ENCODE results near the gene SLC6A4. TPM values are rescaled to one million over a fixed set of nuclear protein-coding genes. Genes with fewer than 3 reads are reported as not detected.

SLC6A4 gene
- total and polyA plus RNA-seq, 2 donors from 2014 or later, result 0.94 to 1.1 TPM

DNA sequence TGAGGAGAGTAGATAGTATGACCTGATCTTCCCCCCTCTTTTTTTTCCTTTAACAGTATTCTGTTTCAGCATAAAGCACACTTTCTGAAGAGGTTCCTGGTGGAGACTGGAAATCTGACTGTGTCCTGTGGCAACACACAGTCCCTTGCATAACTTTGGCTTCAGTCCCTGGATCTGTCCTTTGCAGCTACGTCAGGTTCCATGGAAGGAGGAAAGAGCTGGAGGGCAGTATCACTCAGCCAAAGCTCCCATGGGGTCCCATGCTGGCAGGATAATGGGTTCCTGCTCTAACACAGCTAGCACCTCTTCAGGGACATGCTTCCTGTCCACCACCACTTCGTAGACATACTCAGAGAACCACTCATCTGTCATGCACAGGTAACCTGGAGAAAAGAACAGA is 13.3 kb upstream of the SLC6A4 start:
- DNase-seq (no peak), FAIRE-seq (no peak)
- Histone ChIP-seq H3K4me3 (ENCODE audit: low read length in 3 of 3) (no peak overlapping the region), H3K9me3 (ENCODE audit: control insufficient read depth in 2 of 3, insufficient read depth in 1 of 3, low read length in 3 of 3) (no peaks in the 10 kb centered on the region), H3K4me1 (ENCODE audit: control insufficient read depth in 2 of 3, insufficient read depth in 2 of 3, low read depth in 1 of 3, low read length in 3 of 3) (peaks cover 0 to 5% (median 0%) of the 10 kb centered on the region in 3 donors), H3K9ac (ENCODE audit: low read length in 3 of 3) (no peak overlapping the region), H3K36me3 (ENCODE audit: control insufficient read depth in 2 of 3, insufficient read depth in 3 of 3, low read length in 3 of 3) (peaks cover 2 to 16% (median 8%) of the 10 kb centered on the region in 3 donors), H3K27me3 (ENCODE audit: control insufficient read depth, insufficient read depth, low read length) (no peaks in the 10 kb centered on the region), H3K27ac (ENCODE audit: low read depth in 2 of 2, low read length in 2 of 2) (no peak overlapping the region)
- TF ChIP-seq CTCF (IDR thresholded peaks at IDR 0.05; ENCODE audit: borderline replicate concordance, extremely low read depth, insufficient read depth), result no peak
- intact Hi-C loops (cut with DNase I), result no loop called here

GRCh38 chr17:30246460-30246859 is 11.0 kb upstream of the SLC6A4 start:
- H3K27ac ChIP-seq (ENCODE audit: low read depth in 2 of 2, low read length in 2 of 2), result no peak overlapping the region
- H3K9ac ChIP-seq (ENCODE audit: low read length in 3 of 3), result no peak overlapping the region
- H3K9me3 ChIP-seq (ENCODE audit: control insufficient read depth in 2 of 3, insufficient read depth in 1 of 3, low read length in 3 of 3), result no peaks in the 10 kb centered on the region
- no peak for FAIRE-seq
- DNase-seq, result no peak
- no peak for TF ChIP-seq CTCF (IDR thresholded peaks at IDR 0.05; ENCODE audit: borderline replicate concordance, extremely low read depth, insufficient read depth)
- no peak overlapping the region for H3K4me3 ChIP-seq (ENCODE audit: low read length in 3 of 3)
- no peaks in the 10 kb centered on the region for H3K27me3 ChIP-seq (ENCODE audit: control insufficient read depth, insufficient read depth, low read length)
- intact Hi-C loops (cut with DNase I), result no loop called here
- peaks cover 2 to 16% (median 8%) of the 10 kb centered on the region in 3 donors for H3K36me3 ChIP-seq (ENCODE audit: control insufficient read depth in 2 of 3, insufficient read depth in 3 of 3, low read length in 3 of 3)
- no peaks in the 10 kb centered on the region for H3K4me1 ChIP-seq (ENCODE audit: control insufficient read depth in 2 of 3, insufficient read depth in 2 of 3, low read depth in 1 of 3, low read length in 3 of 3)

GRCh38 chr17:30244853-30245385 is 9.4 kb upstream of the SLC6A4 start:
- Histone ChIP-seq H3K36me3 (ENCODE audit: control insufficient read depth in 2 of 3, insufficient read depth in 3 of 3, low read length in 3 of 3) (peaks cover 2 to 16% (median 8%) of the 10 kb centered on the region in 3 donors), H3K4me3 (ENCODE audit: low read length in 3 of 3) (no peak overlapping the region), H3K9ac (ENCODE audit: low read length in 3 of 3) (no peak overlapping the region), H3K4me1 (ENCODE audit: control insufficient read depth in 2 of 3, insufficient read depth in 2 of 3, low read depth in 1 of 3, low read length in 3 of 3) (no peaks in the 10 kb centered on the region), H3K9me3 (ENCODE audit: control insufficient read depth in 2 of 3, insufficient read depth in 1 of 3, low read length in 3 of 3) (no peaks in the 10 kb centered on the region), H3K27me3 (ENCODE audit: control insufficient read depth, insufficient read depth, low read length) (no peaks in the 10 kb centered on the region), H3K27ac (ENCODE audit: low read depth in 2 of 2, low read length in 2 of 2) (no peak overlapping the region)
- DNase-seq (no peak), FAIRE-seq (no peak)
- TF ChIP-seq CTCF (IDR thresholded peaks at IDR 0.05; ENCODE audit: borderline replicate concordance, extremely low read depth, insufficient read depth), result no peak
- intact Hi-C loops (cut with DNase I), result no loop called here

GRCh38 chr17:30243568-30243967 is 8.1 kb upstream of the SLC6A4 start:
- H3K27me3 ChIP-seq (ENCODE audit: control insufficient read depth, insufficient read depth, low read length), result no peaks in the 10 kb centered on the region
- intact Hi-C loops (cut with DNase I), result no loop called here
- no peak overlapping the region for H3K27ac ChIP-seq (ENCODE audit: low read depth in 2 of 2, low read length in 2 of 2)
- H3K4me1 ChIP-seq (ENCODE audit: control insufficient read depth in 2 of 3, insufficient read depth in 2 of 3, low read depth in 1 of 3, low read length in 3 of 3), result no peaks in the 10 kb centered on the region
- no peak overlapping the region for H3K9ac ChIP-seq (ENCODE audit: low read length in 3 of 3)
- H3K4me3 ChIP-seq (ENCODE audit: low read length in 3 of 3), result no peak overlapping the region
- H3K9me3 ChIP-seq (ENCODE audit: control insufficient read depth in 2 of 3, insufficient read depth in 1 of 3, low read length in 3 of 3), result no peaks in the 10 kb centered on the region
- DNase-seq (no peak), FAIRE-seq (no peak)
- no peak for TF ChIP-seq CTCF (IDR thresholded peaks at IDR 0.05; ENCODE audit: borderline replicate concordance, extremely low read depth, insufficient read depth)
- H3K36me3 ChIP-seq (ENCODE audit: control insufficient read depth in 2 of 3, insufficient read depth in 3 of 3, low read length in 3 of 3), result peaks cover 0 to 5% (median 4%) of the 10 kb centered on the region in 3 donors
